ENCODE data around the gene UBXN6.

Gene UBXN6

DNA sequence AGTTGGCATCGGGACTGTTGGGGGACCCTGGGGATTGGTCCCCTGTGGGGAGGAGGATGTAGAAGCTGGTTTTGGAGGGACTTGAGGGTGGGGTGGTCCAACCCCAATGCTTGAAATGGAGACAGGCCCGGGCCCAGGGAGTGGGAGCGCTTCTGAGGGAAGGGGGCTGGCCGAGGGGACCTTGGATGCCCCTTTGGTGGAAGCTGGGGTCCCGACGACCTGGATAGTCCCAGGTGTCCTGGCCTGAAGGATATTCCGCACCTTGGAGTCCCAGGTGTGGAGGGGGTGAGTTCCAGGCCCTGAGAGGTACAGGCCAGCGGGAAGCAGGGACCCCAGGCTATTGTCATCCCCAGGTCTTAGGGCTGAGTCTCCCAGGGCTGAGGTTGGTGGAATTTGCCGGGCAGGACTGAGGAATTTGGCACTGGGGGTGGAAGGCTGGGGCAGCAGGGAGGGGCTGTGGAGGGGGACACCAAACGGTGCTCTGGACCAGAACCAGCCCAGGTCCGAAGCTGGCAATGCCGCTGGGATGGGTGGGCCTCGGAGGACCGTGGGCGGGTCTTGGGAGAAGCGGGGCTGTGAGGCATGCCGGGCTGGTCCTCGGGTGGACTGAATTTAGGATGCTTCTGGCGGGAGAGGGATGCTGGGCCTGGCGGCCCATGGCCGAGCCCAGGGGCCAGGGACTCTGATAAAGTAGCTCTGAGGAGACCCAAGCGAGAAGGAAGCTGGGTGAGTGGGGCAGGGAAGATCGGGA lies 16.3 kb upstream of the UBXN6 start:
- peak overlapping the region; percentile 37 for H2AFZ ChIP-seq (ENCODE audit: low read depth, low read length, severe bottlenecking)
- no peaks in the 10 kb centered on the region for H3K27me3 ChIP-seq (ENCODE audit: low read length)
- no peak for TF ChIP-seq EZH2phosphoT487 (conservative IDR thresholded peaks at IDR 0.05; ENCODE audit: low read length)
- TF ChIP-seq, protein P1, sequence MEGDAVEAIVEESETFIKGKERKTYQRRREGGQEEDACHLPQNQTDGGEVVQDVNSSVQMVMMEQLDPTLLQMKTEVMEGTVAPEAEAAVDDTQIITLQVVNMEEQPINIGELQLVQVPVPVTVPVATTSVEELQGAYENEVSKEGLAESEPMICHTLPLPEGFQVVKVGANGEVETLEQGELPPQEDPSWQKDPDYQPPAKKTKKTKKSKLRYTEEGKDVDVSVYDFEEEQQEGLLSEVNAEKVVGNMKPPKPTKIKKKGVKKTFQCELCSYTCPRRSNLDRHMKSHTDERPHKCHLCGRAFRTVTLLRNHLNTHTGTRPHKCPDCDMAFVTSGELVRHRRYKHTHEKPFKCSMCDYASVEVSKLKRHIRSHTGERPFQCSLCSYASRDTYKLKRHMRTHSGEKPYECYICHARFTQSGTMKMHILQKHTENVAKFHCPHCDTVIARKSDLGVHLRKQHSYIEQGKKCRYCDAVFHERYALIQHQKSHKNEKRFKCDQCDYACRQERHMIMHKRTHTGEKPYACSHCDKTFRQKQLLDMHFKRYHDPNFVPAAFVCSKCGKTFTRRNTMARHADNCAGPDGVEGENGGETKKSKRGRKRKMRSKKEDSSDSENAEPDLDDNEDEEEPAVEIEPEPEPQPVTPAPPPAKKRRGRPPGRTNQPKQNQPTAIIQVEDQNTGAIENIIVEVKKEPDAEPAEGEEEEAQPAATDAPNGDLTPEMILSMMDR (IDR thresholded peaks at IDR 0.05; ENCODE audit: insufficient read depth, low read length, poor library complexity, severe bottlenecking): no peak
- H3K9me3 ChIP-seq (ENCODE audit: insufficient read depth, low read length): no peaks in the 10 kb centered on the region
- no peak overlapping the region for H3K27ac ChIP-seq (ENCODE audit: low read depth, low read length)
- H3K4me3 ChIP-seq (ENCODE audit: insufficient read depth, low read length, poor library complexity, severe bottlenecking): peak overlapping the region; percentile 99
- H3K9me2 ChIP-seq (replicated peaks; ENCODE audit: insufficient read depth, low read length): no peaks in the 10 kb centered on the region
- peak overlapping the region; percentile 89 for H3K4me2 ChIP-seq (ENCODE audit: low read depth, low read length, poor library complexity, severe bottlenecking)
- peaks cover 23% of the 10 kb centered on the region for H3K79me2 ChIP-seq (ENCODE audit: insufficient read depth, low read length)
- H4K20me1 ChIP-seq (ENCODE audit: low read depth, low read length): no peaks in the 10 kb centered on the region
- no peaks in the 10 kb centered on the region for H3F3A ChIP-seq (ENCODE audit: insufficient read depth)
- peak overlapping the region; percentile 95 for H3K9ac ChIP-seq (ENCODE audit: low read length)
- H3K36me3 ChIP-seq (ENCODE audit: low read length): no peaks in the 10 kb centered on the region

DNA sequence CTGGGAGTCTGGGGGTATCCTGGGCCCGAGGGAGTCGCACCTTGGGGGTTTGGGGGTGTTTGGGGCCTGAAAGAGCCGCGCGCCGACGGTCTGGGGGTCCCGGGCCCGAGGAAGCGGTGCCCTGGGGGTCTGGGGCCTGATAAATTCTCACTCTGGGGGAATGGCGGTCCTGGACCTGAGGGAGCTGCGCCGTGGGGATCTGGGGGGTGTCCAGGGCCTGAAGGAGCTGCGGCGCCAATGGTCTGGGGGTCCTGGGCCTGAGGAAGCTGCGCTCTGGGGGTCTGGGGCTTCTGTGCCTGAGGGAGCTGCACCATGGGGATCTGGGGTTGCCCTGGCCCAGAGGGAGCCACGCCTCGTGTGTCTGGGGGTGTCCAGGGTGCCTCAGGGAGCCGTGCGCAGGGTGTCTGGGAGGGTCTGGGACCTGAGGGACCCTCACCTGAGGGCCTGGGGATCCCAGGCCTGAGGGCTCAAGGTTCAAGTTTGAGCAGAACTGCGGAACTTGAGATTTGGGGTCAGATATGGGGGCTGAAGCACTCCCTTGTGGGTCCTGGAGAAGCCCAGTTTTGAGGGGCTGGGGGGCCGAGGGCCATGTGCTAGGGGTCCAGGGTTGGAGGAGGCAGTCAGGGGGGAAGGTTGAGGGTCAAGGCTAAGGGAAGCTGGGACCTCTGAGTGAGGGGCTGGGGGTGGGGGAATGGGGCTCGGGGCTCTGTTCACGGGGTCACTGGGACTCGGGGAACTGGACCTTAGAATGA lies 15.6 kb upstream of the UBXN6 start:
- Histone ChIP-seq H4K20me1 (ENCODE audit: low read depth, low read length) (no peaks in the 10 kb centered on the region), H3F3A (ENCODE audit: insufficient read depth) (no peaks in the 10 kb centered on the region), H3K9me3 (ENCODE audit: insufficient read depth, low read length) (no peaks in the 10 kb centered on the region), H3K27me3 (ENCODE audit: low read length) (no peaks in the 10 kb centered on the region), H3K4me3 (ENCODE audit: insufficient read depth, low read length, poor library complexity, severe bottlenecking) (peak overlapping the region; percentile 99), H2AFZ (ENCODE audit: low read depth, low read length, severe bottlenecking) (no peak overlapping the region), H3K27ac (ENCODE audit: low read depth, low read length) (0 out of 2 replicates have a peak overlapping the region, but pooled peaks have one; percentile 5), H3K9ac (ENCODE audit: low read length) (peak overlapping the region; percentile 95), H3K79me2 (ENCODE audit: insufficient read depth, low read length) (peaks cover 23% of the 10 kb centered on the region), H3K4me2 (ENCODE audit: low read depth, low read length, poor library complexity, severe bottlenecking) (peak overlapping the region; percentile 89), H3K9me2 (replicated peaks; ENCODE audit: insufficient read depth, low read length) (no peaks in the 10 kb centered on the region), H3K36me3 (ENCODE audit: low read length) (no peaks in the 10 kb centered on the region)
- no peak for TF ChIP-seq EZH2phosphoT487 (conservative IDR thresholded peaks at IDR 0.05; ENCODE audit: low read length)
- TF ChIP-seq, protein P1 (IDR thresholded peaks at IDR 0.05; ENCODE audit: insufficient read depth, low read length, poor library complexity, severe bottlenecking): no peak

DNA sequence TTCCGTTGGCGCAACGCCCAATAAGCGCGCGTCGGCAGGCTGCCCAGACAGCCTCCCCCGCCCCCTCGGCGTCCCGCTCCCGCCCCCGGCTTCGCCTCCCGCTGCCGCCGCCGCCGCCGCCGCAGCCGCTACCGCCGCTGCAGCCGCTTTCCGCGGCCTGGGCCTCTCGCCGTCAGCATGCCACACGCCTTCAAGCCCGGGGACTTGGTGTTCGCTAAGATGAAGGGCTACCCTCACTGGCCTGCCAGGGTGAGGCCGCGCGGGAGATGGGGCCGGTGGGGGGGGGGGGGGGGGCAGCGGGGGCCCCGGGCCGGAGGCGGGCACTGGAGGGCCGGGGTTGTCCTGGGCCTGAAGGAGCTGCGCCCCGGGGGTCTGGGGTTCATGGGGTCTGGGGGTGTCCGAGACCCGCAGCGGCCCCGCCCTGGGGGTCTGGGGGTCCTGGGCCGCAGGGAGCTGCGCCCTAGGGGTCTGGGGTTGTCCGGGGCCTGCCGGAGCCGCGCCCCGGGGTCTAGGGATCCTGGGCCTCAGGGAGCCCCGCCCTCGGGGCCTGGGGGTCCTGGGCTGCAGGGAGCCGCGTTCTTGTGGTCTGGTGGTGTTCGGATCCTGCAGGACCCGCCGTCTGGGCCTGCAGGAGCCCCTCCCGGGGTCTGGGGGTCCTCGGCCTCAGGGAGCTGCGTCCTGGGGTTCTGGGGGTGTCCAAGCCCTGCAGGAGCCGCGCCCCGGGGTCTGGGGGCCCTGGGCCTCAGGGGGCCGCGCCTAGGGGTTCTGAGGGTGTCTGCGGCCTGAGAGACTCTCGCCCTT lies 14.8 kb upstream of the UBXN6 start, which contains the start of gene HDGFL2:
Gene HDGFL2, plus strand, starts transcription at position 124 of the 801 bp plus-strand sequence. Its CDS starts 54 bp downstream, at position 178.
- no peaks in the 10 kb centered on the region for H3K9me3 ChIP-seq (ENCODE audit: insufficient read depth, low read length)
- H3K36me3 ChIP-seq (ENCODE audit: low read length): no peaks in the 10 kb centered on the region
- peak within 1 kb of the TSS; percentile 62 for H2AFZ ChIP-seq (ENCODE audit: low read depth, low read length, severe bottlenecking)
- TF ChIP-seq, protein P1 (IDR thresholded peaks at IDR 0.05; ENCODE audit: insufficient read depth, low read length, poor library complexity, severe bottlenecking): no peak
- no peak for TF ChIP-seq EZH2phosphoT487 (conservative IDR thresholded peaks at IDR 0.05; ENCODE audit: low read length)
- H3K79me2 ChIP-seq (ENCODE audit: insufficient read depth, low read length): peaks cover 23% of the 10 kb centered on the region
- no peaks in the 10 kb centered on the region for H3K27me3 ChIP-seq (ENCODE audit: low read length)
- no peaks in the 10 kb centered on the region for H4K20me1 ChIP-seq (ENCODE audit: low read depth, low read length)
- H3K9me2 ChIP-seq (replicated peaks; ENCODE audit: insufficient read depth, low read length): no peaks in the 10 kb centered on the region
- peak within 1 kb of the TSS; percentile 89 for H3K4me2 ChIP-seq (ENCODE audit: low read depth, low read length, poor library complexity, severe bottlenecking)
- peak within 1 kb of the TSS; percentile 74 for H3K27ac ChIP-seq (ENCODE audit: low read depth, low read length)
- no peaks in the 10 kb centered on the region for H3F3A ChIP-seq (ENCODE audit: insufficient read depth)
- H3K4me3 ChIP-seq (ENCODE audit: insufficient read depth, low read length, poor library complexity, severe bottlenecking): peak within 1 kb of the TSS; percentile 99
- H3K9ac ChIP-seq (ENCODE audit: low read length): peak within 1 kb of the TSS; percentile 95
